WI38 (cell line): Measurements from ENCODE around the gene LTBR.

Experiments used
- H3K4me3 ChIP-seq: 2 replicates; pipeline ENCODE4 v1.5.1; 2011; ENCODE audit warnings: low read depth, mild to moderate bottlenecking, control low read depth, low read length
- CTCF ChIP-seq: IDR thresholded peaks from 2 replicates; pipeline ENCODE4 v1.5.1; 2012; ENCODE audit warnings: low read depth, mild to moderate bottlenecking, control low read depth, low read length

Gene LTBR

GRCh38 chr12:6393109-6393508 lies 9.1 kb downstream of the LTBR start:
- no peak for TF ChIP-seq CTCF

GRCh38 chr12:6394398-6394797 lies 10.4 kb downstream of the LTBR start:
- H3K4me3 ChIP-seq = no peak overlapping the region
- TF ChIP-seq CTCF = no peak

More at GRCh38 chr12:6393109-6393508, 9.1 kb downstream of the LTBR start:
- H3K4me3 ChIP-seq = no peak overlapping the region

GRCh38 chr12:6396031-6396430 lies 12.1 kb downstream of the LTBR start:
- TF ChIP-seq CTCF = no peak

DNA sequence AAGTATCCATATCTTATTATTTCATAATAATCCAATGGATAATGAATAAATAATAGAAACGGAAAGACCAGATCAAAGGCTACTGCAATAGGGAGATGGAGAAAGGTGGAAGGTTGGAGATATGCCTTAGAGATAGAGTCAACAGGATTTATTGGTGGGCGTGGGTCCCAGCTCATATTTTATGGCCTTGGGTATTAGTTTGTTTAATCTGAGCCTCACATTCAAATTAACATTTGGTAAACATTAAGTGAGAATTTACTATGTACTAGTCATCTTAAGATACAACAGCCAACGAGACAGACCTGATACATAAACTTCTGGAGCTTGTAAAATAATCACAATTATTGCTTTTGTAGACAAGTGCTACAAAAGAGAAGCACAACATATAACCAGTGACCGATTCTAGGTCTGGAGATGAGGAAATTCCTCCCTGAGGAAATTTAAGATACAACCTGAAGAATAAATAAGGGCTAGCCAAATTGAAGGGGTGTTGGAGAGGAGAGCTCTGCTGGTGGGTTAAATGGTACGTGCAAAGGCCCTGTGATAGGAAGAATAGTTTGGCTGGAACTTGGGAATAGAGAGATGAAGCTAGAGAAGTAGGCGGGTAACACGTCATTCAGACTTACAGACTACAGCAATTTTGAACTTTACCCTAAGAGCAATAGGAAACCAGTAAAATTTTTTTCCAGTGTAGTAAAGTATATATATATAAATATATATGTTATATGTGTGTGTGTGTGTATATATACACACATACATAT lies 16.1 kb downstream of the LTBR start:
- TF ChIP-seq CTCF = no peak
- H3K4me3 ChIP-seq = no peak overlapping the region

More at GRCh38 chr12:6396031-6396430, 12.1 kb downstream of the LTBR start:
- no peak overlapping the region for H3K4me3 ChIP-seq

DNA sequence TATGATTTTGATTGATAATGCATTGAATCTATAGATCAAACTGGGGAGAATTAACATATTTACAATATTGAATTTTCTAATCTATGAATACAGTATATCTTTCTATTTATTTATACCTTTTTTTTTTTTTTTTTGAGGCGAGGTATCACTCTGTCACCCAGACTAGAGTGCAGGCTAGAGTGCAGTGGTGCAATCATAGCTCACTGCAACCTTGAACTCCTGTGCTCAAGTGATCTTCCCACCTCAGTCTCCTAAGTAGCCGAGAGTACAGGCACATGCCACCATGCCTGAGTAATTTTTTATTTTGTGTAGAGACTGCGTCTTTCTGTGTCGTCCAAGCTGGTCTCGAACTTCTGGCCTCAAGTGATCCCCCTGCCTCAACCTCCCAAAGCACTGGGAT lies 20.4 kb downstream of the LTBR start:
- no peak overlapping the region for H3K4me3 ChIP-seq
- no peak for TF ChIP-seq CTCF

DNA sequence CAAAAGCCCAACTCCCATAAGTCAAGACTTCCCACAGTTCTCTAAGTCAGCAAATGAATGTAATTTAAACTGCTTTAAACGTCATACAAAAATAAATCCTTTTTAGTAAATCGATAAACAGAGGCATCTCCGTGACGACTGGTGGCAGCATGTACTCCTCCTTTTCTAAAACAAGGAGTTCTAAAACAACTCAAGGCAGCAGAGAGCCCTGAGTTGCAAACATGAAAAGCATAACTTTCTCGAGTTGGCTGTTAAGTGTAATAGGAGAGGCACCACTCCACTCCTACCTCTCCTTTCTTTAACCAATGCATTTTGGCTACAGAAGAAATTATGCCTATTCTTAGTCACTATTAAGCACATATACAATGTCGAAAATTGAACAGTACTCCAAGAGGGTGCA lies 22.0 kb downstream of the LTBR start:
- TF ChIP-seq CTCF = no peak
- H3K4me3 ChIP-seq = no peak overlapping the region

DNA sequence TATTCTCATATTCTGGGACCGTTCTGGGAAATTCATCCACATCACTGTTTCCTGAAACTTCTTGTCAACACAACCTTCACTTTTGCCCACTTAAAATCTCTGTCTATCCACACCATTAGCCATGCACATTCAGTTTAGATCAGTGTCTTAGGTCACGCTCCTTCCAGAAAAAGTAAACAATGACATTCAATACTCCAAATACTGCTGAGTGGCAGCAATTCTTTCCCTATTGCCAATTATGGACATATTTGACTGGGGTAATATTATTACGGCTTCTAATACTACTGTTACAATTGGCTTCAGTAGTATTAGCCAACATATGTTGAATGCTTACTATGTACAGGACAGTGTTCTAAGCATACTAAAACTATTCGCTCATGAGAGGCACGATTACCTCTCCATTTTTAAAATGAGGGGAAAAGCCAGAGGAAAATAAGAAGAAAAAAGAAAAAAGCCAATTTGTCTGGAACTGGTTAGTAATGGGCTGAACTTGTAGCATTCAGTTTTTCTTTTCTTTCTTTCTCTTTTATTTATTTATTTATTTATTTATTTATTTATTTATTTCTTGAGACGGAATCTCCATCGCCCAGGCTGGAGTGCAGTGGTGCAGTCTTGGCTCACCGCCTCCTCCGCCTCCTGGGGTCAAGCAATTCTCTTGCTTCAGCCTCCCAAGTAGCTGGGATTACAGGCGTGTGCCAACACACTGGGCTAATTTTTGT lies 23.4 kb downstream of the LTBR start:
- H3K4me3 ChIP-seq = no peak overlapping the region
- no peak for TF ChIP-seq CTCF
